Adrenal gland (tissue), 5 donors: ENCODE results near the gene PAPLN.

ENCODE experiments used
- CTCF ChIP-seq, 6 experiments: fragments of 450-650 bp in 4 of 6; fragments of 200-600 bp in 2 of 6; sonication (generic) in 1 of 6; IDR thresholded peaks; 1 replicate in 5 of 6; 2 replicates in 1 of 6; pipeline versions ENCODE4 v1.5.1 to v1.8.0; 2016 to 2021; ENCODE audit warnings: antibody characterized with exemption in 6 of 6, mild to moderate bottlenecking in 2 of 6, moderate library complexity in 1 of 6
- POLR2A ChIP-seq, 2 donors: fragments of 450-650 bp; IDR thresholded peaks; one replicate each; pipeline ENCODE4 v1.6.1; 2017; ENCODE audit warnings: antibody characterized with exemption in 2 of 2, mild to moderate bottlenecking in 2 of 2, moderate library complexity in 1 of 2
- donor health status: DM: no; HTN: no; CAD: no.

DNA sequence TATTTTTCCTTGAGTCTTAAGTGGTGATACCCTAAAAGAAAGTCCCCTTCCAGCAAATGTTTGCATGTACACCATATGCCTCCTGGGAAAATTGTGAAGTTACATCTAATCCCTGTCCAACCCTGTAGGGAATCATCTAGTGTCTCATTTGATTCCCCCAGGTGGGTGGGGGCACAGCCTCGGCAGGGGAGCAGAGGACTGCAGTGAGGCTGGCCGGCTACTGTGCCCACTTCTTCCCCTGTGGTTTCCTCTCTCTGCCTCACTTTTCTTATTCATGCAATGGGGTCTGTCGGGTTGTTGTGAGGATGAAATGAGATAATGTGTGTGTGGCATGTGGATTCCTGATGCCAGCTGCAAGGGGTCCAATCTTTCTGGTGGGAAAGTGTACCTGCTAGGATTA lies 6.0 kb downstream of the PAPLN start:
- no peak for TF ChIP-seq CTCF (IDR thresholded peaks at IDR 0.05)
- no peak for TF ChIP-seq POLR2A (IDR thresholded peaks at IDR 0.05)
